Measurements from ENCODE around the gene MYO3B. TPM values are rescaled to one million over a fixed set of nuclear protein-coding genes. Genes with fewer than 3 reads are reported as not detected.

MYO3B gene
- total and polyA plus RNA-seq, 2 experiments from 2014 or later = 0.11 TPM; not detected in 1

GRCh38 chr2:170222842-170223241, 44.9 kb downstream of the MYO3B start:
- H2AFZ ChIP-seq = no peak overlapping the region; the same call in 1 of the 2 replicates

GRCh38 chr2:170224692-170225294, 46.8 kb downstream of the MYO3B start:
- Histone ChIP-seq H3F3A (ENCODE audit: insufficient read depth) (no peaks in the 10 kb centered on the region), H3K36me3 (ENCODE audit: low read depth) (no peaks in the 10 kb centered on the region), H3K79me2 (ENCODE audit: insufficient read depth) (no peaks in the 10 kb centered on the region), H3K4me2 (ENCODE audit: unreplicated experiment) (no peak overlapping the region), H2AFZ (no peak overlapping the region), H3K27me3 (replicated peaks; ENCODE audit: insufficient read depth) (no peaks in the 10 kb centered on the region), H3K4me3 (no peak overlapping the region), H3K27ac (no peak overlapping the region), H3K9me2 (ENCODE audit: insufficient read depth) (no peaks in the 10 kb centered on the region), H4K20me1 (ENCODE audit: insufficient read depth) (no peaks in the 10 kb centered on the region), H3K9me3 (ENCODE audit: low read depth) (no peaks in the 10 kb centered on the region), H3K9ac (no peak overlapping the region), H3K4me1 (ENCODE audit: insufficient read depth) (peaks cover 6% of the 10 kb centered on the region; the same call in 1 of the 2 replicates)
- DNase-seq = no peak
- in situ Hi-C loops (cut with MboI) = no loop called here
- WGBS, 2 experiments (ENCODE audit: low coverage in 1 of 2, low lambda C conversion rate in 2 of 2, missing lambda C conversion rate in 2 of 2) = 24 to 32% methylated on average over 7 of the region's 7 CpGs
- TF ChIP-seq EZH2 (IDR thresholded peaks at IDR 0.05; ENCODE audit: insufficient read depth, poor library complexity, severe bottlenecking) = no peak
- no peak for TF ChIP-seq EZH2phosphoT487 (IDR thresholded peaks at IDR 0.05; ENCODE audit: insufficient read depth, low read depth)

More at GRCh38 chr2:170222842-170223241, 44.9 kb downstream of the MYO3B start:
- Histone ChIP-seq H3K9ac (no peak overlapping the region), H3K79me2 (ENCODE audit: insufficient read depth) (no peaks in the 10 kb centered on the region), H4K20me1 (ENCODE audit: insufficient read depth) (no peaks in the 10 kb centered on the region), H3K4me1 (ENCODE audit: insufficient read depth) (peaks cover 6% of the 10 kb centered on the region; the same call in 1 of the 2 replicates), H3K27me3 (replicated peaks; ENCODE audit: insufficient read depth) (no peaks in the 10 kb centered on the region), H3K4me3 (no peak overlapping the region), H3K36me3 (ENCODE audit: low read depth) (no peaks in the 10 kb centered on the region), H3K9me3 (ENCODE audit: low read depth) (no peaks in the 10 kb centered on the region), H3K4me2 (ENCODE audit: unreplicated experiment) (no peak overlapping the region), H3K9me2 (ENCODE audit: insufficient read depth) (no peaks in the 10 kb centered on the region), H3F3A (ENCODE audit: insufficient read depth) (no peaks in the 10 kb centered on the region), H3K27ac (no peak overlapping the region)
- no peak for DNase-seq
- 71 to 74% methylated on average over 2 of the region's 2 CpGs for WGBS, 2 experiments (ENCODE audit: low coverage in 1 of 2, low lambda C conversion rate in 2 of 2, missing lambda C conversion rate in 2 of 2)
- TF ChIP-seq EZH2phosphoT487 (IDR thresholded peaks at IDR 0.05; ENCODE audit: insufficient read depth, low read depth) = no peak
- TF ChIP-seq EZH2 (IDR thresholded peaks at IDR 0.05; ENCODE audit: insufficient read depth, poor library complexity, severe bottlenecking) = no peak
- in situ Hi-C loops (cut with MboI) = no loop called here

GRCh38 chr2:170226216-170226615, 48.3 kb downstream of the MYO3B start:
- Histone ChIP-seq H3K27me3 (replicated peaks; ENCODE audit: insufficient read depth) (no peaks in the 10 kb centered on the region), H3K4me2 (ENCODE audit: unreplicated experiment) (no peak overlapping the region), H3K9ac (no peak overlapping the region), H3K4me3 (no peak overlapping the region), H2AFZ (no peak overlapping the region), H3K9me2 (ENCODE audit: insufficient read depth) (no peaks in the 10 kb centered on the region), H3F3A (ENCODE audit: insufficient read depth) (no peaks in the 10 kb centered on the region), H3K79me2 (ENCODE audit: insufficient read depth) (no peaks in the 10 kb centered on the region), H4K20me1 (ENCODE audit: insufficient read depth) (no peaks in the 10 kb centered on the region), H3K4me1 (ENCODE audit: insufficient read depth) (peaks cover 5% of the 10 kb centered on the region; the same call in 1 of the 2 replicates), H3K9me3 (ENCODE audit: low read depth) (no peaks in the 10 kb centered on the region), H3K36me3 (ENCODE audit: low read depth) (no peaks in the 10 kb centered on the region), H3K27ac (no peak overlapping the region)
- DNase-seq = no peak
- in situ Hi-C loops (cut with MboI) = no loop called here
- WGBS, 2 experiments (ENCODE audit: low coverage in 1 of 2, low lambda C conversion rate in 2 of 2, missing lambda C conversion rate in 2 of 2) = 81% methylated on average over 4 of the region's 4 CpGs
- TF ChIP-seq EZH2phosphoT487 (IDR thresholded peaks at IDR 0.05; ENCODE audit: insufficient read depth, low read depth) (no peak), EZH2 (IDR thresholded peaks at IDR 0.05; ENCODE audit: insufficient read depth, poor library complexity, severe bottlenecking) (no peak)

- Histone ChIP-seq H3K27ac (no peak overlapping the region), H3K27me3 (replicated peaks; ENCODE audit: insufficient read depth) (no peaks in the 10 kb centered on the region), H3K4me3 (no peak overlapping the region), H3K36me3 (ENCODE audit: low read depth) (no peaks in the 10 kb centered on the region), H3K9ac (no peak overlapping the region), H3K9me2 (ENCODE audit: insufficient read depth) (no peaks in the 10 kb centered on the region), H3F3A (ENCODE audit: insufficient read depth) (no peaks in the 10 kb centered on the region), H3K4me1 (ENCODE audit: insufficient read depth) (no peaks in the 10 kb centered on the region), H3K79me2 (ENCODE audit: insufficient read depth) (no peaks in the 10 kb centered on the region), H3K4me2 (ENCODE audit: unreplicated experiment) (no peak overlapping the region), H4K20me1 (ENCODE audit: insufficient read depth) (no peaks in the 10 kb centered on the region), H2AFZ (no peak overlapping the region), H3K9me3 (ENCODE audit: low read depth) (no peaks in the 10 kb centered on the region)
- in situ Hi-C loops (cut with MboI) = no loop called here
- no peak for DNase-seq
- no peak for TF ChIP-seq EZH2 (IDR thresholded peaks at IDR 0.05; ENCODE audit: insufficient read depth, poor library complexity, severe bottlenecking)
- no peak for TF ChIP-seq EZH2phosphoT487 (IDR thresholded peaks at IDR 0.05; ENCODE audit: insufficient read depth, low read depth)
- WGBS, 2 experiments (ENCODE audit: low coverage in 1 of 2, low lambda C conversion rate in 2 of 2, missing lambda C conversion rate in 2 of 2) = 90 to 94% methylated on average over 4 of the region's 4 CpGs
Measured at GRCh38 chr2:170227507-170227947, 49.6 kb downstream of the MYO3B start.

Data from GM23248 (cell line).